NOMO-1 (cell line): ENCODE results near the gene PDPK1.
"Not testable (repeated sequence)": the region's sequence is repeated elsewhere in the genome, so short reads cannot be mapped to it uniquely, and the experiment has no call there.

ENCODE experiments used
- DNase-seq, 2 experiments: peaks; one replicate each; lab custom pipeline; 2025; ENCODE audit not compliant: unreplicated experiment in 2 of 2; lab: John Stamatoyannopoulos, UW

Gene PDPK1

DNA sequence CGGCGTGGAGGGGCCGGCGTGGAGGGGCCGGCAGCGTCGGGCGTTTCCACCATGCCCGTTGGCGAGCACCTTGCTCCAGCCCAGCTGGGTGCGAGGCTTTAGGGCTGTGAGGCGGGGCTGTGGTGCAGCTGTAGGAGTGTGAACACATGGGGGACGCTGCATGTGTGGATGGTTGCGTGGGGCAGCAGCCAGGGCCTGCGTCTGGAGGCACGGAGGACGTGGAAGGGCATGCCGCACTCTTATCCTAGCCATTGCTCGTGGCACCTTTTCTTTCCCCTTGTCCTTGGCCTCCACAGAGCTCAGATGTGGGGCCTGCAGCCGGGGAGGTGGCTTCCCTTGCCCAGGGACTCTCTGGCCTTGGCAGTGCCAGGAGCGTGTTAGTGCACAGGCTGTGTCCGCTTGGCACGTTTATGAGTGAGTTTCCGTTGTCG lies 47.8 kb downstream of the PDPK1 start:
- DNase-seq, result no peak

- no peak for DNase-seq
Measured at GRCh38 chr16:2586241-2586640, 48.4 kb downstream of the PDPK1 start.

GRCh38 chr16:2586901-2587480 lies 49.2 kb downstream of the PDPK1 start:
- DNase-seq, result no peak

DNA sequence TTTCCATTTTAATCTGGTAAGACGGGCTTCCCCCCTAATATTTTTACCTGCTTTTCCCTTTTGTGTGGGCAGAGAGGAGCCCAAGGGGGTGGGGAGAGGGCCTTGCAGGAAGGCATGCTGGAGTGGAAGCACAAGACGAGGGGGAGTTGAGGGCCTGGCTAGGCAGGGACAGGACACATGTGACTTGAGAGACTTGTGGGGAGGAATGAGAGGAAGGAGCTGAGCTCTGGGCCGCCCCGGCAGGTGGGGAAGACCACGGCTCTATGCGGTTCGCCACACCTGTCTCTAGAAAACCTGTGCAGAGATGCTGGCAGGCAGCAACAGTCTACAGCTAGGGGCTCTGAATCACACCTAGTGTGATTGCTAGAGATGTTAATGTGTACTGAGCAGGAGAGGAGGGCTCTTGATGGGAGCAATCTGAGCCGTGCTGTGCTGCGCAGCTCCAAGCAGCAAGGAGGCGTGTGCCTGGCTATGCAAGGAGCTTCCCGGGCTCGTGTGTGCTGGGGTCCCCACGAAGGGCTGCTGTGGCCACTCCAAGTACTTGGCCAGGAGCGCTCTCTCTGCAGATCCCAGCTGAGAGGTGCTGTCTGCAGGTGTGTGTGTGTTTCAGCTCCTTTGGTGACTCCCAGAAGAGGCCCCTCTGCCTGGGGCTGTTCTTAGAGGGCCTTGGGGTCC lies 50.2 kb downstream of the PDPK1 start:
- no peak for DNase-seq

- DNase-seq, result no peak
Measured at GRCh38 chr16:2591476-2592240, 53.8 kb downstream of the PDPK1 start.

DNA sequence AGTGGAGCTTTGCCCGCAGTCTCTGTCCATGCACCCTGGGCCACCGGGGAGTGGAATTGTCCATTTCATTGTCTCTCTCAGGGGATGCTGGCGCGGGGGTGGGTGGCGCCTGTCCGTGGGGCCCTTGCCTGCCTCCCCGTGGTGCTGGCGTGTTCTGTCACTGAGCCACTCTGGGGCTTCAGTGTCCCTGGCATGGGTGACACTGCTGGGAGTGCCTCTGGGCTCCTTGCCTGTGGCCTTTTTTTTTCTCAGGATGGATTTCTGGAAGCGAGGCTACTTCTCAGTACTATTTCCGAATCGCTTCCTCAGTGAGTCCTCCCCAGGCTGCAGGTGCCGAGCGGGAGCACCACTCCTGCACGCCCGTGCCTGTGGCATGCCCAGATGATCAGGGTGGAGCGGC lies 55.0 kb downstream of the PDPK1 start:
- DNase-seq, result no peak

DNA sequence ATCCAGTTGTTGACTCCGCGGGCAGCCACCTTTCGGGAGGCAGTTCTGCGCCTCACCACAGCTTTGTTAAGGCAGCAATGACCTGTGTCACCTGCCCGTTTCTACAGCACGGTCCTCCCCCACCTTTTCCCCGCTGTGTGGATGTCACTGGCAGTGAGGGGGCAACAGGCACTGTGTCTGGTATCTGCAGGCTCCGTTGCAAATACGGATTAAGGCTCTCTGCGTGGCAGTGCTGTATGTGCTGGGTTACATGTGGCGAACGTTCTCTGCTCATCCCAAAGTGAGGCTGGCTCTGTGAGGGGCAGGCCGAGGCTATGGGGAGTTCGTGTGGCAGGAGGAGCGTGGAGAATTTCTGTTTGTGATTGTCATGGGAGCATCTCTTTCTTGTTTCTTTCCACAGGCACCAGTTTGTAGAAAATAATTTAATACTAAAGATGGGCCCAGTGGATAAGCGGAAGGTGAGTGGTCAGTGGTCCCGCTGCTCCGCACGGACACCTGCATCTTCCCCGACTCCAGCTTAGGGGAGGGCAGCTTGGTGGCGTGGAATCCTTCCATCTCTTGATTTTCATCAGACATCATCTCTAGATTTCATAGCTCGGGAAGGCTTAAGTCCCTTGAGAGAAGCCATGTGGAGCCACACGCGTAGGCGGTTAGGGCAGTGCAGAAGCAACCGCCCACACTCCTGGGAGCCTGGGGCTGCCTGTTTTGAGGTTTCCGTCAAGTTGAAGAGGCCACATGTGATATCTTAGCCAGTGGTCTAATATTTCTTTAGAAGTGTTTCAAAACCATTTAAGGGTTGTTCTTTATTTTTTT lies 57.8 kb downstream of the PDPK1 start:
- DNase-seq, result no peak

- DNase-seq, result no peak
Measured at GRCh38 chr16:2596747-2597559, 59.1 kb downstream of the PDPK1 start.

DNA sequence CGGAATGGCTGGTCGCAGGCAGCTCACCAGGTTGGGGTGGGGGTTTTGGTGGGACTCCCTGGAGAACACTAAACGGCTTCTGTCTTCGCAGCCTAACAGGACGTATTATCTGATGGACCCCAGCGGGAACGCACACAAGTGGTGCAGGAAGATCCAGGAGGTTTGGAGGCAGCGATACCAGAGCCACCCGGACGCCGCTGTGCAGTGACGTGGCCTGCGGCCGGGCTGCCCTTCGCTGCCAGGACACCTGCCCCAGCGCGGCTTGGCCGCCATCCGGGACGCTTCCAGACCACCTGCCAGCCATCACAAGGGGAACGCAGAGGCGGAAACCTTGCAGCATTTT lies 59.7 kb downstream of the PDPK1 start:
- no peak for DNase-seq

DNA sequence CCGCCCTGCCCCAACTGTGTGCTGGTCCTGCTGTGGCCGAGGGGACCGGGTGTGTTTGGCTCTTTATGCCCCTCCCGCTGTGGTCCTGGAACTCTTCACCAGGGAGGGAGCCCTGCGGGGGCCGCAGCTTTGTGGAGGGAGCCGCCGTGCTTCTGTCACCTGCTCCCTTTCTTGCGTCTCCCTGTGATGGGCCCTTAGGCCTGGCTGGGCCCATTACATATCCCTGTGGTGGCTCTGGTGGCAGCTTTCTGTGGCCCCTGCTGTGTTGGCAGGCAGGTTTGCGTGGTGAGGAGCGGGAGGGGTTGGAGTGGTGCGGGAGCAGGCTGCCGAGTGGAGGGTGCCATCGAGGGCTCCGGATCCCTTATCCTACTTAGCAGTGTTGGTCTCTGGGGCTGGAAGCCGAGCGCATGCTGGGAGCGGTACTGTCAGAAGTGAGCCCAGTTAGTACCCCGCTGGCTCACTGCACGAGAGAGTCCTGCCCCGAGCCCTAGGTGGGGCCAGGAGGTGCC lies 60.4 kb downstream of the PDPK1 start:
- DNase-seq, result no peak

DNA sequence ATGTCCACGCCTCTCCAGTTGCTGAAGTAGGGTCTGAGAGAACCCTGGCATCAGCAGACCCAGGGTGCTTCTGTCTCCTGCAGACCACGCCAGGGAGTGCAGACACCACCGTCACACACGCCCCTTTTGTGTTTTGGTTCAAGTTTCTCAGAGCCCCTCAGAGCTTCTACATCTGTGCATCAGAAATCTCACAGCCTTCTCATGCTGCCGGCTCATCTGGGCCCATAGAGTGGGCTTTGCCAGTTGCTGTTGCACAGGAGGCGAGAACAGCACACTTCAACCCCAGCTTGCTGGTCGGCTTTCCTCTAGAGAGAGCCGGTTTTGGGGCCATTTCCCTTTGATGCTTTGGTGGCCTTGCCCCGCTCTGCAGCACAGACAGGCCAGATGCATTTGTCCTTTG lies 60.9 kb downstream of the PDPK1 start:
- DNase-seq, result no peak

GRCh38 chr16:2599165-2599564 lies 61.3 kb downstream of the PDPK1 start:
- DNase-seq, result not testable (repeated sequence)

DNA sequence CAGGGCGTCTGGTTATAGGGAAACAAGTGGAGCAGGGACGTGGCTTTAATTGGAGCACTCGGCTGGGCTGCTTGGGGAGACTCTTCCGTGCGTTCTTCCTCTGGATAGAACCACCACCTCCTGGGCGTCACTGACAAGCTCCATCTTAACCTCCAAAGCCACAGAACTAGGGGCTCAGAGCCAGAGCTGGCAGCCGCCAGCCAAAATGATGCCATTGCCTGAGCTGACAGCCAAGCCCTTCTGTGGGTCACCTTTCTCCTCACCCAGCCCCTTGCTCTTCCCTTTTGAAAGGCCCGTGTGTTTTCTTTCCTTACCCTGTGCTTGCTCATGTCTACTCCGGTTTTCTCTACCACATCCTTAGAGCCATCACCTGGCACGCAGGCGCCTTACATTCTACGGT lies 62.0 kb downstream of the PDPK1 start:
- DNase-seq, result not testable (repeated sequence)

- DNase-seq, result not testable (repeated sequence)
Measured at GRCh38 chr16:2601301-2602025, 63.6 kb downstream of the PDPK1 start.

DNA sequence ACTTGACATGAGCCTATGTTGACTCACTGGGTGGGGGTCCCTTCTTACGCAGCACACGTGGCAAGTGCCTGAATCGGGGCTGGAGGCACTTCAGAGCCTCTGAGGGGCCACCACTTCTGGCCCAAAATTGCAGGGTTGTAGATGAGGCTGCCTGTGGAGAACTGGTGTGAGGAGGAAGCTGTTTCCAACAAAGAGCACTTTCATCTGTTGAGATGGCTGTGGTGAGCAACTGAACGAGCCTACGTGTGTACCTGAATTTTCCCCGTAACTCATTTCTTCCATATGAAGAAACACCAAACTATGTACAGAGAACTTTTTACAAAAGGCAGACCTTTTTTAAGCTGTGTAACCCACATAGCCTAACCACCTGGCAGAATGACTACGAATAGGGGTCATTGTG lies 64.4 kb downstream of the PDPK1 start:
- DNase-seq, result not testable (repeated sequence)

- DNase-seq, result peak; percentile 84 to 89
Measured at GRCh38 chr16:2603165-2604015, 65.6 kb downstream of the PDPK1 start.

DNA sequence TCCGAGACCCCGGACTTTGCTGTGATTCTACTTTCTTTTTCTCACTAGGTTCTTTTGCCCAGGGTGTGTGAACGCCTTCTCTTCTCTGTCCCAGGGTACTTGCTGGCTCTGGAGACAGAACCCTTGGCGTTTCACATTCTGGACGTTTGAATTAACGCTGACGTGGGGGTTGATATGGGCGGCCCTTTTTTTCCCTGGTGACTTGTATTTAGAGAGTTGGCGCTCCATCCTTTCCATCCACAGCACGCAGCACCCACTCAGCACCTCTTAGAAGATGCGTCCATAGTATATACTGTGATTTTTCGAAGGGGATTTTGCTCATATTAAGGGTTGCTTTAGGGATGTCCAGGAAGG lies 66.2 kb downstream of the PDPK1 start:
- not testable (repeated sequence) for DNase-seq

DNA sequence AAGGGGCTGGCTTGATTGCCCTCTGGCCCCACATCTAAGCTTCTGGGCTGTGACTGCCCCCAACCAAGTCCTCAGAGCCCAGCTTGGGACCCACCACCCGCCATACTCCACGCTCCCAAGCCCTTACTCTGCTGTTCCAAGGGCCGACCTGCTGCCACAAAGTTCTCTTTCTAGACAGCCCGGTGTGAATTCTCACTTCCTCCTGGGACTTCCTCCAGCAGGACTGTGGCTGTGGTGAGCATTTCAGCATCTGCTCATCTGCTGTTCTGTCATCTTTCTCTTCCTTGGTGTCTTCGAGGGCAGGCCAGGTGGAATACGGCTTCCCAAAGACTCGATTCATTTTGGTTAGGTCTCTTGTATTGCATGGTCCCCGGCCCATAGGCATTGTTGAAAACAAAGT lies 69.0 kb downstream of the PDPK1 start:
- DNase-seq, result not testable (repeated sequence)

- DNase-seq, result not testable (repeated sequence)
Measured at GRCh38 chr16:2609345-2609744, 71.5 kb downstream of the PDPK1 start.
